ENCODE results near the gene LAMA1. TPM values are rescaled to one million over a fixed set of nuclear protein-coding genes. Genes with fewer than 3 reads are reported as not detected.

The LAMA1 gene
- total RNA-seq, 1 donor from 2014 or later, result 75.0 TPM

DNA sequence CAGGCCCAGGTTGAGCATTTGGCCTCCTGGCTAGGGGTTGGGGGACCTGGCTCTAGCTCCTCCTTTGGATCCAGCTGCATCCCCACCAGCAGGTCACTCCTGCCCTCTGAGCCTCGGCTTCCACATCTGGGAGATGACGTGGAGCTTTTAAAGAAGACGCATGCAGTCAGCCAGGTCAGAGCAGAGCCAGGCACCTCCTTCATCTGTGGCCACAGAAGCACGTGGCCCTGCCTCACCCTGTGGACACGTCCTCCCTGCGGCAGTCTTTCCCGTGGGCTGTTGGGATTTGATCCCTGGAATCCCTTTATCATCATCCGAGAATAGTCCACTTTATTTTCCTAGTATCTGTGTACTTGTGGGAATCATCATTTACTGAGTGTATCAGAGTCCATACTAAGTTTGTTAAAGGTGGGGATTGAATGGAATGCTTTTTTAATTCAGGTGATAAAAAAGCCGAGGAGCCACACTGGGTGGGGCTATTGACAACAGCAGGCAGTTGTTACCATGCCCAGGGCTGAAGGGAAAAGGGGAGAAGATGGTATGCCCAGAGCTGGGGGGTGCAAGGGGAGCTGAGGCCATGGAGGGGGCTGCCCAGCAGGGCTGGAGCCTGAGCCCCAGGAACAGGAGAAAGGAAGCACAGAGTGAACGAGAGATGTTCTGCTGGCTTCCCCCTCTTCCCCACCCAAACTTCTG lies 170.1 kb downstream of the LAMA1 start:
- H3K4me1 Mint-ChIP-seq (ENCODE audit: unreplicated experiment), result no peaks in the 10 kb centered on the region
- H3K9me3 Mint-ChIP-seq, result no peaks in the 10 kb centered on the region
- no peak for TF ChIP-seq CTCF (conservative IDR thresholded peaks at IDR 0.05)
- H3K4me3 Mint-ChIP-seq, result no peak overlapping the region
- H3K27ac Mint-ChIP-seq, result peak overlapping the region; percentile 14
- no peak for DNase-seq (ENCODE audit: extremely low spot score, unreplicated experiment)
- peaks cover 38% of the 10 kb centered on the region for H3K36me3 Mint-ChIP-seq
- H3K27me3 Mint-ChIP-seq, result no peaks in the 10 kb centered on the region

- H3K27ac Mint-ChIP-seq, result no peak overlapping the region
- H3K36me3 Mint-ChIP-seq, result peaks cover 23% of the 10 kb centered on the region
- H3K4me1 Mint-ChIP-seq (ENCODE audit: unreplicated experiment), result peaks cover 3% of the 10 kb centered on the region
- H3K27me3 Mint-ChIP-seq, result no peaks in the 10 kb centered on the region
- H3K9me3 Mint-ChIP-seq, result no peaks in the 10 kb centered on the region
- no peak for TF ChIP-seq CTCF (conservative IDR thresholded peaks at IDR 0.05)
- DNase-seq (ENCODE audit: extremely low spot score, unreplicated experiment), result no peak
- no peak overlapping the region for H3K4me3 Mint-ChIP-seq
These were observed 174.5 kb downstream of the LAMA1 start for GRCh38 chr18:6943143-6943542.

- DNase-seq (ENCODE audit: extremely low spot score, unreplicated experiment), result no peak
- Mint-ChIP-seq H3K4me3 (no peak overlapping the region), H3K27me3 (no peaks in the 10 kb centered on the region), H3K9me3 (no peaks in the 10 kb centered on the region), H3K4me1 (ENCODE audit: unreplicated experiment) (peaks cover 3% of the 10 kb centered on the region), H3K36me3 (peaks cover 20% of the 10 kb centered on the region), H3K27ac (no peak overlapping the region)
- TF ChIP-seq CTCF (conservative IDR thresholded peaks at IDR 0.05), result no peak
These were observed 174.9 kb downstream of the LAMA1 start for GRCh38 chr18:6942742-6943141.

DNA sequence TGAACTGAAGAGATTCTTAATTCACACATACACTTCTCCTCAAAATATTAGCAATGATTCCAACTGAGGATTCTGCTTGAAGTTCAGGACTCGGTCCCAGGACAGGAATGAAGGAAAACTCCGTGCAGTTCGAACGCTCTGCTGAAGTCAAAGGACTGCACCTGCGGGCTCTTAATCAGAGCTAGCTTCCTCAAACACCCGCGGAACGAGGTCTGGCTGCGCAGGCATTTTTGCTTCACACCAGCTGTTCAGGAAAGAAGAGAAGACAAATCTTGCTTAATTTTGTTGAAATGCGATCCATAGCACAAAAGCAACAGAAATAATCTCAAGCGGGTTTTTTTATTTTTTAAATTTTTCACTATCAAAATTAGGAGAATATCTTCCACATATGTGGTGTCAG lies 175.6 kb downstream of the LAMA1 start:
- no peaks in the 10 kb centered on the region for H3K27me3 Mint-ChIP-seq
- peaks cover 13% of the 10 kb centered on the region for H3K36me3 Mint-ChIP-seq
- H3K9me3 Mint-ChIP-seq, result no peaks in the 10 kb centered on the region
- no peak for TF ChIP-seq CTCF (conservative IDR thresholded peaks at IDR 0.05)
- H3K27ac Mint-ChIP-seq, result no peak overlapping the region
- H3K4me3 Mint-ChIP-seq, result no peak overlapping the region
- peaks cover 3% of the 10 kb centered on the region for H3K4me1 Mint-ChIP-seq (ENCODE audit: unreplicated experiment)
- DNase-seq (ENCODE audit: extremely low spot score, unreplicated experiment), result no peak

DNA sequence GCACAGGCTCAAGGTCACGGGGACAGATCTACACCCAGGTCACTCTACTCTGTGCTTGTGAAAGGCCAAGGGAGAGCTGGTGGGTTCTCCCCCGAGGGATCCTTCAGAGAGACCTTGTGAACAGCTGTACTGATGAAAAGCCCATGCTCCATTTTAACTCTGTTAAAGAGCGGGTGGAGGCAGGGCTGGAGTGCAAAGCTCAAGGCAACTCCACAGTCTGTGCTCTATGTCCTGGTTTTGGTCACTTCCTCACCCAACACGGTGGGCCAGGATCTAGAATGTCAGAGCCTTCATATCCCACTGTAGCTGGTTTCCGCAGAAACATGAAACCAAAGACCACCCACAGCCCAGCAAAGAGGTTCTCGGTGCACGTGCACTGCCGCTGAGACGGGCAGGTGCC lies 177.1 kb downstream of the LAMA1 start:
- no peak for TF ChIP-seq CTCF (conservative IDR thresholded peaks at IDR 0.05)
- no peak for DNase-seq (ENCODE audit: extremely low spot score, unreplicated experiment)
- Mint-ChIP-seq H3K4me1 (ENCODE audit: unreplicated experiment) (peaks cover 3% of the 10 kb centered on the region), H3K36me3 (peaks cover 9% of the 10 kb centered on the region), H3K27me3 (no peaks in the 10 kb centered on the region), H3K9me3 (no peaks in the 10 kb centered on the region), H3K27ac (no peak overlapping the region), H3K4me3 (no peak overlapping the region)

Measured in type B pancreatic cell (in vitro differentiated cells).